ENCODE results near the gene RHBDF1.

The RHBDF1 gene

DNA sequence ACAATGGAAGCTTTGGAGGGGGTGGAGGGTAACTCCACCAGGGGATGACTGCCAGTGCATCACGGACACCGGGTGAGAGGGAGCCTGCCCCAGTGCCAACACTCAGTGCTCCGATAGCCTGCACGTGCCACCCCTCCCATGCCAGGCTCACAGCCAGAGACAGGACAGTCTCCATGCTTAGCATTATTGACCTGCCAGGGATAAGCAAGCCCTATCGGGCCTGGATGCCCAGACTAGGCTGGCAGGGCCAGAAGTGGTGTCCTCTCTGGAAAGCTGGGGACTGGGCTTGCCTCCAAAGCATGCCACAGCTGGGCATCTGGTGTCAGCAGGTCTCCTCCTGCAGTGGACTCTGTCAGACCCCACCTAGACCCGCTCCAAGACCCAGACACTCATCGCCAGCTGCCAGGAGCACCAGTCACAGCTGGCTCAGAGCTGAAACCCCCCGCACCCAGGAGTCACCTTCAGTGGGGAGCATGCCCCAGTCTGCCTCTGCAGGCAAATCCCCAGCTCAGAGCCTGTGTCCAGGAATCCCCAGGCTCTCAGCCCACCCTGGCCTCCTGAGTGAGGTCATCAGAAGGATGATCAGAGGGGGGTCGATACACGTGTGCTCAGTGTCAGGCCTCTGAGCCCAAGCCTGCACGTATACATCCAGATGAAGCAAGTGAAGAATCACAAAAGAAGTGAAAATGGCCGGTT lies 1.8 kb upstream of the RHBDF1 start:
- DNase-seq: no peak

DNA sequence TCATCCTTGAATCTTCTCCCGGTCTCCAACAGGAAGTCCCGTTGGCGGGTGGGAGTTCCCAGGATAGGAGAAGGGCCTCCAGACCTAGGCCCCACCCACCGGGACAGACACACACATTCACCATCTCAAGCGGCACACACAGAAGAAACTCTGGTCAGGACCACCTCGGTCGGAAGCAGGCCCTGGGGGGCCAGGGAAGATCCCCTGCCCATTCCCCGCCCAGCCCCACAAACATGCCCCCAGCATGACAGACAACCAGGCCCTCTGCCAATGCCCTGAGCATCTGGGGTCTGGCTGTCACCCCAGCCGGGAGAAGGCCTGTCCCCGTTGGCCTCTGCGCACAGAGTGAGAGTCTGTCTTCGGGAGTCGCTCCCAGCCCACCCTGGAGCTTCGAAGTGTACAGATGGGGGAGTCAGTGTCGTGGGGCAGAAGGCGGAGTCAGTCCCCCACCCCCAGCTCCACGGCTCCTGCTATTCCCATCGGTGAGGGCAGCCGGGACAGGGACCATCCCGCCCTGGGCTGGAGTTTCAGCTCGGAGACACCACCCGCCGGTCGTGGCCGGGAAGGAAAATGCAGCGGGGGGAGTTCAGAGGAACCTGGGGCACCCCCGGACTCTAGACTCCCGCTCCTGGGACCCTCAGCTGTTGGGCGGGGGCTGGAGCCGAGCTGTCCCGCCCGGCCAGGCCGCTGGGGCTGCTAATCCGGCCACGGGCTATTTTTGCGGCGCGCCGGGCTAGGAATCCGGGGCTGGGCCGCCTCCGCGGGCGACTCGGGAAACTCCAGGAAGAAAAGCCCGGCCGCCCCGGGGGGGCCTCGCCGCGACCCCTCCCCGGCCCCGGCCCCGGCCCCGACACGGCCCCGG lies 660 bp downstream of the RHBDF1 start:
- DNase-seq: peak; percentile 97

DNA sequence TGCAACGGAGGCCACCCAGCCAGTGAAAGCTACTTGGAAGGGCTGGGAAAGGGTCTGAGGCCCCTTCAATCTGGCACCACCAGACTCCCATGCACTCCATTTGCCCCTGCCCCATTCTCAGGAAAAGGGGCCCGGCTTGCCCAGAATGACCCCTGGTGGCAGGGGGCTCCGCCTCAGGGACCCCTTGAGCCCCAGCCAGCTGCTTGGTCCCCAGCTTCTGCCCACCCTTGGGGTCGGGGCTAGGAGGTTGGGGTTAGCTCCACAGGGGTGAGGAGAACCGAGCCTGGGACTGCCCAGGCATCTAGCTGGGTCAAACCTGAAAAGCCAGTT lies 1.3 kb downstream of the RHBDF1 start:
- no peak for DNase-seq

DNA sequence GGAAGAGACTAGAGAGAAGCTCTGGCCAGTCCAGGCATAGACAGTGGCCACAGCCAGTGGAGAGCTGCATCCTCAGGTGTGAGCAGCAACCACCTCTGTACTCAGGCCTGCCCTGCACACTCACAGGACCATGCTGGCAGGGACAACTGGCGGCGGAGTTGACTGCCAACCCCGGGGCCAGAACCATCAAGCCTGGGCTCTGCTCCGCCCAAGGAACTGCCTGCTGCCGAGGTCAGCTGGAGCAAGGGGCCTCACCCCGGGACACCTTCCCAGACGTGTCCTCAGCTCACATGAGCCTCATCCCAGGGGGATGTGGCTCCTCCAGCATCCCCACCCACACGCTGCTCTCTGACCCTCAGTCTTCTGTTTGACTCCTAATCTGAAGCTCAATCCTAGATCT lies 3.2 kb downstream of the RHBDF1 start:
- no peak for DNase-seq

DNA sequence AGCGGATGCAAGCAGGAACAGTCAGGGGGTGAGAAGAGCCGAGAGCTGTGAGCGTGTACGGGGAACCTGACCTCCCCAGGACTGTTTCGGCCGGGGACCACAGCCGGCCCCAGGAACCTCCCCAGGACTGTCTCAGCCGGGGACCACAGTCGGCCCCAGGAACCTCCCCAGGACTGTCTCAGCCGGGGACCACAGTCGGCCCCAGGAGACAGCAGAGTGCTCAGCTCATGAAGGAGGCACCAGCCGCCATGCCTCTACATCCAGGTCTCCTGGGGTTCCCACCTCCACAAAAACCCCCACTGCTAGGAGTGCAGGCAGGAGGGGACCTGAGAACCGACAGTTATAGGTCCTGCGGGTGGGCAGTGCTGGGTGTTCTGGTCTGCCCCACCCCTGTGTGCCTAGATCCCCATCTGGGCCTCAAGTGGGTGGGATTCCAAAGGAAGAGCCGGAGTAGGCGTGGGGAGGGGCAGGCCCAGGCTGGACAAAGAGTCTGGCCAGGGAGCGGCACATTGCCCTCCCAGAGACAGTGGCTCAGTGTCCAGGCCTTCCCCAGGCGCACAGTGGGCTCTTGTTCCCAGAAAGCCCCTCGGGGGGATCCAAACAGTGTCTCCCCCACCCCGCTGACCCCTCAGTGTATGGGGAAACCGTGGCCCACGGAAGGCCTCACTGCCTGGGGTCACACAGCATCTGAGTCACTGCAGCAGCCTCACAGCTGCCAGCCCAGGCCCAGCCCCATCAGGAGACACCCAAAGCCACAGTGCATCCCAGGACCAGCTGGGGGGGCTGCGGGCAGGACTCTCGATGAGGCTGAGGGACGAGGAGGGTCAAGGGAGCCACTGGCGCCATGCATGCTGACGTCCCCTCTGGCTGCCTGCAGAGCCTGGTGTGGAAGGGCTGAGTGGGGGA lies 4.3 kb downstream of the RHBDF1 start:
- no peak for DNase-seq

DNA sequence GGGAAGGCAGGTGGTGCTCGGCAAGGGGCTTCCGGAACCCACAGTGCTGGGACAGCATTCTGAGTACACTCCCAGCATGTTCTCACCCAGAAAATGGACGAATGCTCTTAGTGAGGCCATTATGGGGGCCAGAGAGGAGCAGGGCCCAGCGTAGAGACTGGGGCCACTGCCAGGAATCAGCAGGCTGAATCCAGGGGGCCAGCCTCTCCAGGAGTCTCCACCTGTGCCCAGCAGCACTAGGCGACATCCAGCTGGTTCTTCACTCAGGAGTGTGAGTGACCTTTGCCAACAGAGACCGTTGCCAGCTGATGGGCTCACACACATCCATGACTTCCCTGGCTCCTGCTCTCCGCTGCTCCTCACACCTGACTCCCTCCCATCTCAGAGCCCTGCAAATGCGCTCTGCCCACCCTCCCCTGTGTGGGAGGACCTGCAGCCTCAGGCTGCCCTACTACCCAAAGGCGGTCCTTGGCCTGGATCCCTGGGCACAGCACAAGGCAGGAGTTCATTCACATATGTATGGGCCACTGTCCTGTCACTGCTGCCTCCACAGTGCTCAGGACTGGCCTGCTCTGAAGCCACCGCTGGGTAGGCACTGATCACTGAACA lies 5.1 kb downstream of the RHBDF1 start:
- no peak for DNase-seq

DNA sequence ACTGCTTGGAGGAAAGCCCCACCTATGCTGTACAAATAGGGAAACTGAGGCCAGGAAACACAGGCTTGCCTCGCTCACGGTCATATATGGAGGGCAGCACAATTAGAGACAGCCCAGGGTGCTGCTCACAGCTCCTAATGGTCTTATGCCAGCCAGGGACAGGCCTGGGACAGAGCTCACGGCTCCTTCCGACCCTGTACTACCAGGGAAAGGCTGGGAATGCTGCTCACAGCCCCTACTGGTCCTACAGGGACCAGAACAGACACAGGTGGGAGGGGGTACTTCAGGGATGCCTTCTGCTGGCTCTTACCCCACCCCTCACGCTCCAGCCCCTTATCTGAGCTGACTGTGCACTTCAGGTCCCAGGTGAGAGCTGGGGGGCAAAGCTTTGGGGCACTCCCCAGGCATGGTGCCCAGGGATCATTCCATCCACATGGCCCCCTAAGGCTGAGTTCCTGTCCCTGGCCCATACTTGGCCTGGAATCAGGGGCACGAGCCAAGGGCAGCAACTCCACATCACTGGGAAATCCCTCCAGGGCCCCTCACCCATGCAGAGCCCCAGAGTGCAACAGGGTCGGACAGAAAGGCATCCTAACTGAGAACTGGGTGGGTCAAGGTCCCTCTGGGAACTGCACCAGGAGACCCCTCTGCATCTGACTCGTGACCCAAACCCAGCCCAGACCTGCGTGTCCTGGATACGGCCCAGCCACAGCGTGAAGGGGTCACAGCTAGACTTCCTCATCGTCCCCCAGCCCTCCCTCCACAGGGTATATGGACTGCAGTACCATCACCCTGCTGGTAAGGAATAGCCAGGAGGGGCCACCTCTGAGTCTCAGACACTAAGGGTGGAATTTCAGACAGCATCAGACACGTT lies 5.9 kb downstream of the RHBDF1 start:
- no peak for DNase-seq

DNA sequence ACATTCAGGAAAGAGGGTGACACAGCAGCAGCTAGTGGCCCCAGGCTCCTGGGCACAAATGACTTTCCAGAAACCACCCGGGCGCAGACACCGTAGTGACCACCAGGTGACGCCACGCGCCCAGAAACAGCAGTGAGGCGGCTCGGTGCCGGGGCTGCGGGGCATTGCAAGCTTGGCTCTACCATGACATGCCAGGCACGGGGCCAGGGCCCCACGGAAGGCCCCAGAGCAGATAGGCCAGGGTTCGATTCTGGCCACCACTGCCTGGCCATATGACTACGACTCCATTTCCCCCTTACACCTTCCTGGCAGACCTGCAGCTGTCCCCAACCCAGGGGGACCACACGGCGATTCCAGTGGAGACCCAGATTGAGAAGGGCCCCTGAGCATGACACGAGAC lies 6.7 kb downstream of the RHBDF1 start:
- peak; percentile 89 for DNase-seq

DNA sequence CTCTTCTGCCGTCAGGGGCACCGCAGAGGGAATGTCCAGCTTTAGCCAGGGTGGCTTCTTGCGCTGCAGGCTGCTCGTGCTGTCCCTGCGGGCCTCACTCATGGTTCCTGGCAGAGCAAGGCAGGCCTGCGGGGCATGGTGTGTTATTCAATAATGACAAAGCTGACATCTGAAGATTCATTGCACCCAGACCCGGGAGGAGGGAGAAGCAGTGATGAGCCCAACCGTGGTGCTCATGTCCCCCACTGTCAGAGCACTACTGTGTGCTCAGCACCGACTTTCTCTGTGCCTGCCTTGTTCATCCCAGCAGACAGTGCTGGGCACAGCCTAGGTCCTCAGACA lies 7.5 kb downstream of the RHBDF1 start:
- DNase-seq: no peak

DNA sequence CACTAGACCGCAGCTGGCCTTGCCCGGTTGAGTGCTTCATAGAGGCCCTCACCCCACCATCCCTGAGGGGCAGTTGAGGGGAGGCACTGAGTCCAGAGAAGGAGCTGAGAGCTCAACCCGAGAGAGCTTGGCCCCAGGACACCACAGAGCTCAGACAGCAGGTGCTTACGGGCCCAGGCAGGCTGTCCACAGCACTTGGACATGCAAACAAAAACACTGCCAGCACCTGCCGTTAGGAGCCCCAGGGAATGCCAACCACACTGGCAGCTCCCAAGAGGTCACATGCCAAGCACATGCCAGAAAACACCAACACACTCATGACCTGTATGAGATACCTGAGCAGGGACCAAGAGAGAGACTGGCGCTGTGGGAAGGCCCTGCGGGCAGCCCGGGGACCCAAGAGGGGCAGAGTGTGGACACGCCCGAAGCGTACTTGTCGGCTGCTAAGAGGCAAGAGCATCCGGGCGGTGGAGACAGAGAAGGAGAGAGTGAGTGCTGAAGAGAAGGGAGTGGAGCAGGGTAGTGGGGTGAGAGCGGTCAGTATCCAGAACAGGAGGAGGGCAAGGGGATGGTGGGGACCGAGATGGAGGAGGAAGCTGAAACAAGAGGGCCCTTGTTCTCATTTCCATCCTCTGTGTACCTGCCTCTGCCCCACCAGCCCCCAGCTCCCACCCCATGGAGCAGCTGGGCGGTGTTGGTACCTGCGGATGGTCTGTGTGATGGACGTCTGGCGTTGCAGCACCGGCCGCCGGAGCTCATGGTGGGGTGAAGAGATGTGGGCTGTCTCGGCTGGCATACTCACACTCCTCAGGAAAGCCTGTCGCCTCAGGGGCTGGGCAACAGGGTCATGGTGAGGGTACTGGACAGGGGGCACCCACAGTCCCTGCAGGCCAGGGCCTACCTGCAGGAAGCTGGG lies 8.2 kb downstream of the RHBDF1 start:
- DNase-seq: no peak

DNA sequence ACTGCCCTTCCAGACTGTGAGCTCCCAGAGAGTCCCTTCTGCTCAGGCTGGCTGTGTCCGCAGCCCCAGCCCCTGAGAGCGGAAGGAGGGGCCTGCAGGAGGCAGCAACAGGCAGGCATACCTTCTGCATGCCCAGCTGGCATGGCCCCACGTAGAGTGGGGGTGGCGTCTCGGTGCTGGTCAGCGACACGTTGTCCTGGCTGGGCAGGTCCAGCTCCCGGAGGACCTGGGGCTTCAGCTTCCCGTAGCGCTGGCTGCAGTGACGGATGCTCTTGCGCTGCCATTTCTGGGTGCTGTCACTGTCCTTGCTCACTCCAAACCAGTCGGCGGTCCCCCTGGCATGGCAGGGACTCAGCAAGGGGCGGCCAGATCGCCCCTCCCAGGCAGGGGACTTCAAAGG lies 9.0 kb downstream of the RHBDF1 start:
- no peak for DNase-seq

DNA sequence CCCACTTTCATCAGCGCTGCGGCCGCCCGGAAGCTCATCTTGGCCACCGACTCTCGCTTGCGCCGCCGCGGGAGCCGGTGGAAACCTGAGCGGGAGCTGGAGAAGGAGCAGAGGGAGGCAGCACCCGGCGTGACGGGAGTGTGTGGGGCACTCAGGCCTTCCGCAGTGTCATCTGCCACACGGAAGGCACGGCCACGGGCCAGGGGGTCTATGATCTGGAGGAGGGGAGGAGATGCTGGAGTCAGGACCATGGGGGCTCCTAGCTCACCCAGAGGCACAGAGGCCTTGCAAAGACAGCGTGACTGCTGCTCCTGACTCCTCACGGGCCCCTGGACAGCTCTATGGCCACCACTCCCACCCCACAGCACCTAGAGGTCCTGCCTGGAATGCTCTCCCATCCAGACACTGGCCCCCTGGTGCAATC lies 9.5 kb downstream of the RHBDF1 start:
- DNase-seq: no peak

DNA sequence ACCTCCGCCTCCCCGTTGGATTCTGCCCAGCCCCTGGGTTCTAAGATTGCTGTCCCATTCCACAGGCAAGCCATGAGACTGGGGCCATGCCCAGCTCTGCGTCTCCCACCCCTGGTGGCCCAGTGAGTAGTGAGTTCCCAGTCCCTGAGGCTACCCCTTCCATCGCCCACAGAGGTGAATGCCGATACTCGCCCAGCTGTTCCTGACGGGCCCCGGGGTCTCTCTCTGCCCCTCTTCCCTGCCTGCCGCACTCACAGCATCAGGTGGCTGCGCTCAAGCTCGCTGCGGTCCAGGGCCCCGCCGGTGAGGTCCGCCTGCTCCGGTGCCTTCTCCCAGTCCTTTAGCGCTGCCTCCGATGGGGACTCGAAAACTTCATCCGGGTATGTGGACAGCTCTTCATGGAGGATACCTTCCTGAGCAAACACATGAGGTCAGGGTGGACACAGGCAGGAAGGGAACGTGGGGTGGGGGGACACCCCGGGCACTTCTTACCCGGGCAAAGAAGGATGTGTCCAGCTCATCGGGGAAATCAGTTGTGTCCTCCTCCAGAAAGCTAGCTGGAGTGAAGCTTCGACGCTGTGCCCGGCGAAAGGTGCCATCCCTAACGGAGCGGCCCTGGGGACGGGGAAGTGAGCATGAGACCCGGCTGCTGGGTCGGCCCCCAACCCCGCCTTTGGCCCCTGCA lies 10.0 kb downstream of the RHBDF1 start:
- DNase-seq: no peak

DNA sequence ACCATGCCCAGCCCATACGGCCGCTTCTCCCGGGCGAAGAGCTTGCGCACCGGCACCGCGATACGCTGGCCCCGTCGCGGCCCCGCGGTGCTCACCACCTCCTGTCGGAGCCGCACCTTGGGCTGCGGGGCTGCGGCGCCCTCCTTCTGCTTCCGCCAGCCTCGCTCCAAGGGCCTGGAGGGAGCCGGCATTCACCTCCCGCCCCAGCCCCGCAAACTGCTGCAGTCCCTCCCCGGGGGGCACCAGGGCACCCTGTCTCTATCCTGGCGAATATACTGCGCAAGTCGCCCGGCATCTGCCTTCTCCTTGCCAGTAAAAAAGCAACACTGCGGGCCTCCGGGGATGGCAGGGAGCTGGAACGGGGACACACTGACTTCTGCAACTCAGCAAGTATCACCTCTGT lies 10.6 kb downstream of the RHBDF1 start:
- DNase-seq: no peak

DNA sequence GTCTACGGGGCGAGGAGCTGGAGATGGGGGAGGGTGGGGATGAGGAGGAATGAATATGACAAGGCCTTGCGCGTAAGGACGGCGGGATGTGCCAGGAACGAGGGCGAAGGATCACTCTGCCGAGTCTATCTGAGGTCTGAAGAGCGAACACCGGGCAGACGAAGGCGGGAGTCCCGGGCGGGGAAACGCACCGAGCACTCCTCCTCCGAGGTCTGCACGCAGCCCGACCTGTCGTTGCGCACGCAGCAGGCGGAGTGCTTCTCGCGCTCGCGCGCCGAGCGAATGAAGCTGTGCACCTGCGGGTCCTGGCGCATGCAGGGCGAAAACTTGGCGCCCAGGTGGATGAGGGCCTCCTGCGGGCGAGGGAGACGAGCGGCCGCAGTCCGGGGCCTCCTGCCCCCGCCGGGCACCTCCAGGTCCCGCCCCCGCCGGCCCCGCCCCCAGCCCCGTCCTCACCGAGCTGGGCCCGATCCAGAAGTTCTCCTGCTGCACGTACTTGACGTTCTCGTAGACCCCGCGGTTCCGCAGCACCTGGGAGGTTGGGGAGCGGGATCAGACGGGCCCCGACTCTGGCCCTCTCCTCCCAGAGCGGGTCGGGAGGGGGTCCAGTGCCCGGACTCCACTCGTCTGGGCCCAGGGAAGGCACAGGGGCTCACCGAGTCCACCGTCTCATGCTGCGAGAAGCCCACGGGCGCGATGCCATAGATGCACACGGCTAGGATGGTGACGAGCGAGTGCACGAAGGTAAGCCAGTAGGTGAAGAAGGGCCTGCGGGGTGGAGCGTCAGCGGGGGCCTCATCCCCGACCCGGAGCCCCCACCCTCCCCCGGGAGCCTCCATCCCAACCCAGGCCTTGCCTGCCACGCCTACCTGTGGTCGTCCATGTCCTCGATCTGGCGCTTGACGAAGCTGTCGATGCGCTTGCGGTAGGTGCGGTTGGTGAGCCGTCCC lies 11.2 kb downstream of the RHBDF1 start:
- no peak for DNase-seq

DNA sequence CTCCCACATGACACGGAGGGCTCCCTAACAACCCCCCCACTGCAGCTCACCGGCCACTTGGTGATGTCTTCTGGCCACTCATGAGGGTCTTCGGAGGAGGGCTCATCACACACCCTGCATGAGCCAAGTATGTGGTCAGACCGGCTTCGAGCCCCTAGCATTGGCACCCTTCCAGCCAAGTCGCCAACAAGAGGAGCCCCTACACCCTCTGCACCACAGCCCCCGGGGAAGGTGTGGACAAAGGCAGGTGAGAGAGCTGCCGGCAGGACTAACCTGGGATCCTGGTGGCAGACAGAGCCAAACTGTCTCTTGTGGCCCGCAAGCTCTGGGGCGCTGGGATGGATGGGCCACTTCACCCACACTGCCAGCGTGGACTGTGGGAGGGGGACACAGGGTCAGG lies 12.3 kb downstream of the RHBDF1 start:
- DNase-seq: no peak

DNA sequence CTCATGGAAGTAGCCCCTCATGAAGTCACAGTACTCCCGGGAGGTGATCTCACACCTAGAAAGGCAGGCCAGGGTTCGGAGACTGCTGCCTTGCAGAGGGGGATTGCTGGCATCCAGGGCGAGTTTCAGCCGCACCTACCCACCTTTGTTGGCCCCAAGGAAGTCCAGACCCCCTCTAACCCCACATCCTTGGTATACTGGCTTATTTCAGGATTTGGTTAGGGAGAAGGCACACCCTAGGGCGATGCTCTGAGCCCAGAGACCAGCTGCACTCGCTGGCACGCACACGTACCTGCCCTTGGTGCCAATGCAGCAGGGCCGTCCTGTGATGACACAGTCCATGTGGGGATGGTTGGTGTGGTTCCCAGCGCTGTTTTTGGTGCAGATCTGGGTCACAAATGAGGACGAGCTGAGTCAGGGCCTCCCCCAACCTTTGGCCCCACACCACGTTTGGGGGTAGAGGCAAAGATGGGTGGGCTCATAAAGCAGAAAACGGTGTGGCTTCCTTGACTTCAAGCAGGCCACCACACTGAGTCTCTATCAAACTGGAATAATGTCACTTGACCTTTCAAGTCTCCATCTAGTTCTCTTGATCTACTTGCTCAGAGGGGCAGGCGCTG lies 12.9 kb downstream of the RHBDF1 start:
- no peak for DNase-seq

Measured in islet precursor cell (in vitro differentiated cells).